ENCODE data around the gene HMX1.

HMX1 gene

GRCh38 chr4:8867624-8868320 lies 3.9 kb downstream of the HMX1 start:
- DNase-seq, result no peak

- DNase-seq, result no peak
Observed at GRCh38 chr4:8866828-8867623, 4.6 kb downstream of the HMX1 start.

- DNase-seq, result no peak
Observed at GRCh38 chr4:8866421-8866820, 5.2 kb downstream of the HMX1 start.

- no peak for DNase-seq
Observed at GRCh38 chr4:8865681-8866310, 5.8 kb downstream of the HMX1 start.

GRCh38 chr4:8864912-8865680 lies 6.5 kb downstream of the HMX1 start:
- DNase-seq, result no peak

- no peak for DNase-seq
Observed at GRCh38 chr4:8863686-8864682, 7.7 kb downstream of the HMX1 start.

- no peak for DNase-seq
Observed at GRCh38 chr4:8862800-8863685, 8.6 kb downstream of the HMX1 start.

GRCh38 chr4:8862334-8862733 lies 9.3 kb downstream of the HMX1 start:
- no peak for DNase-seq

- no peak for DNase-seq
Observed at GRCh38 chr4:8861576-8862295, 9.9 kb downstream of the HMX1 start.

- DNase-seq, result no peak
Observed at GRCh38 chr4:8860892-8861575, 10.6 kb downstream of the HMX1 start.

GRCh38 chr4:8860096-8860891 lies 11.3 kb downstream of the HMX1 start:
- DNase-seq, result no peak

GRCh38 chr4:8859550-8860095 lies 12.0 kb downstream of the HMX1 start:
- DNase-seq, result no peak

GRCh38 chr4:8858701-8859210 lies 12.9 kb downstream of the HMX1 start:
- DNase-seq, result no peak

GRCh38 chr4:8857766-8858700 lies 13.6 kb downstream of the HMX1 start:
- no peak for DNase-seq

- no peak for DNase-seq
Observed at GRCh38 chr4:8856835-8857621, 14.6 kb downstream of the HMX1 start.

GRCh38 chr4:8855818-8856245 lies 15.8 kb downstream of the HMX1 start:
- no peak for DNase-seq
